Endothelial cell of umbilical vein (primary cell): ENCODE measurements around the gene USP48.

Experiments
- CTCF ChIP-seq, 2 donors: IDR thresholded peaks; 1 replicate in 1 of 2; 2 replicates in 1 of 2; pipeline ENCODE4 v1.5.1; 2011; ENCODE audit warnings: low read length in 2 of 2, mild to moderate bottlenecking in 2 of 2, moderate library complexity in 2 of 2, control low read depth in 1 of 2, inconsistent platforms in 1 of 2, low read depth in 1 of 2; ENCODE audit not compliant: insufficient read depth in 1 of 2; ENCODE audit errors: extremely low read depth in 1 of 2
- EZH2 ChIP-seq: IDR thresholded peaks from 2 replicates; pipeline ENCODE4 v1.6.1; 2012; ENCODE audit warnings: borderline replicate concordance, low read depth, mild to moderate bottlenecking, moderate library complexity, low read length, inconsistent platforms; ENCODE audit not compliant: severe bottlenecking
- POLR2A ChIP-seq: IDR thresholded peaks from 2 replicates; pipeline ENCODE4 v1.6.1; 2012; ENCODE audit warnings: low read depth, mild to moderate bottlenecking, control low read depth, low read length
- POLR2AphosphoS5 ChIP-seq: IDR thresholded peaks from 2 replicates; pipeline ENCODE4 v1.6.1; 2012; ENCODE audit warnings: low read depth, mild to moderate bottlenecking, control low read depth, low read length, moderate library complexity; ENCODE audit not compliant: insufficient read depth

- peak in 1 of 2 donors; percentile 9 for TF ChIP-seq CTCF (IDR thresholded peaks at IDR 0.05; ENCODE audit: extremely low read depth in 1 of 2, insufficient read depth in 1 of 2, low read depth in 1 of 2, low read length in 2 of 2)
- TF ChIP-seq POLR2A: no peak
- TF ChIP-seq POLR2AphosphoS5: no peak
- no peak for TF ChIP-seq EZH2
Measured at GRCh38 chr1:21655748-21656147, 127.2 kb downstream of the USP48 start.
